IPS-20b (cell line): ENCODE data around the gene U2AF1L4.

ENCODE experiments used
- H3K27ac ChIP-seq: one replicate; pipeline ENCODE4 v1.5.1; 2013; ENCODE audit warnings: low read length
- H3K27me3 ChIP-seq: 2 replicates; pipeline ENCODE4 v1.6.1; 2013; ENCODE audit warnings: mild to moderate bottlenecking, low read length, inconsistent platforms; ENCODE audit not compliant: insufficient read depth
- H3K36me3 ChIP-seq: 2 replicates; pipeline ENCODE4 v1.6.1; 2013; ENCODE audit warnings: low read depth, mild to moderate bottlenecking, inconsistent platforms, low read length, moderate library complexity; ENCODE audit not compliant: insufficient read depth
- H3K4me1 ChIP-seq: 2 replicates; pipeline ENCODE4 v1.6.1; 2013; ENCODE audit warnings: mild to moderate bottlenecking, control low read depth, inconsistent platforms, low read length, moderate library complexity; ENCODE audit not compliant: insufficient read depth
- H3K4me3 ChIP-seq: 2 replicates; pipeline ENCODE4 v1.5.1; 2013; ENCODE audit warnings: mild to moderate bottlenecking, low read length, inconsistent platforms
- H3K9ac ChIP-seq: 2 replicates; pipeline ENCODE4 v1.6.1; 2013; ENCODE audit warnings: low read depth, mild to moderate bottlenecking, inconsistent platforms, low read length, moderate library complexity
- H3K9me3 ChIP-seq: 2 replicates; pipeline ENCODE4 v1.6.1; 2013; ENCODE audit warnings: mild to moderate bottlenecking, low read depth, low read length, inconsistent platforms; ENCODE audit not compliant: insufficient read depth

The U2AF1L4 gene

GRCh38 chr19:35733180-35734125, 11.8 kb downstream of the U2AF1L4 start:
- Histone ChIP-seq H3K9ac (no peak overlapping the region), H3K4me1 (no peaks in the 10 kb centered on the region), H3K27me3 (no peaks in the 10 kb centered on the region), H3K9me3 (no peaks in the 10 kb centered on the region), H3K27ac (no peak overlapping the region), H3K4me3 (no peak overlapping the region), H3K36me3 (peaks cover 86% of the 10 kb centered on the region)

- Histone ChIP-seq H3K36me3 (peaks cover 86% of the 10 kb centered on the region), H3K27ac (no peak overlapping the region), H3K9ac (no peak overlapping the region), H3K9me3 (no peaks in the 10 kb centered on the region), H3K4me1 (no peaks in the 10 kb centered on the region), H3K4me3 (no peak overlapping the region), H3K27me3 (no peaks in the 10 kb centered on the region)
These were observed 12.6 kb downstream of the U2AF1L4 start for GRCh38 chr19:35732540-35733179.

GRCh38 chr19:35731779-35732405, 13.3 kb downstream of the U2AF1L4 start:
- H3K36me3 ChIP-seq = peaks cover 87% of the 10 kb centered on the region

GRCh38 chr19:35731353-35731752, 13.9 kb downstream of the U2AF1L4 start:
- Histone ChIP-seq H3K27ac (no peak overlapping the region), H3K4me1 (no peaks in the 10 kb centered on the region), H3K9me3 (no peaks in the 10 kb centered on the region), H3K36me3 (peaks cover 85% of the 10 kb centered on the region), H3K4me3 (no peak overlapping the region), H3K27me3 (no peaks in the 10 kb centered on the region), H3K9ac (no peak overlapping the region)

More at GRCh38 chr19:35731779-35732405, 13.3 kb downstream of the U2AF1L4 start:
- Histone ChIP-seq H3K9me3 (no peaks in the 10 kb centered on the region), H3K4me3 (no peak overlapping the region), H3K9ac (no peak overlapping the region), H3K4me1 (no peaks in the 10 kb centered on the region), H3K27me3 (no peaks in the 10 kb centered on the region), H3K27ac (no peak overlapping the region)

GRCh38 chr19:35730326-35730725, 14.9 kb downstream of the U2AF1L4 start:
- no peak overlapping the region for H3K27ac ChIP-seq
- peaks cover 87% of the 10 kb centered on the region for H3K36me3 ChIP-seq
- H3K9ac ChIP-seq = no peak overlapping the region
- H3K27me3 ChIP-seq = no peaks in the 10 kb centered on the region
- H3K9me3 ChIP-seq = no peaks in the 10 kb centered on the region
- no peak overlapping the region for H3K4me3 ChIP-seq
- H3K4me1 ChIP-seq = no peaks in the 10 kb centered on the region

- Histone ChIP-seq H3K27me3 (no peaks in the 10 kb centered on the region), H3K9me3 (no peaks in the 10 kb centered on the region), H3K27ac (no peak overlapping the region), H3K4me3 (no peak overlapping the region), H3K4me1 (no peaks in the 10 kb centered on the region), H3K9ac (no peak overlapping the region), H3K36me3 (peaks cover 89% of the 10 kb centered on the region)
These were observed 15.5 kb downstream of the U2AF1L4 start for GRCh38 chr19:35729763-35730162.

GRCh38 chr19:35729021-35729420, 16.2 kb downstream of the U2AF1L4 start:
- H3K36me3 ChIP-seq = peaks cover 89% of the 10 kb centered on the region
- H3K27ac ChIP-seq = no peak overlapping the region

GRCh38 chr19:35727956-35728706, 17.1 kb downstream of the U2AF1L4 start:
- no peaks in the 10 kb centered on the region for H3K9me3 ChIP-seq
- peaks cover 91% of the 10 kb centered on the region for H3K36me3 ChIP-seq

More at GRCh38 chr19:35729021-35729420, 16.2 kb downstream of the U2AF1L4 start:
- Histone ChIP-seq H3K9me3 (no peaks in the 10 kb centered on the region), H3K4me1 (no peaks in the 10 kb centered on the region), H3K27me3 (no peaks in the 10 kb centered on the region), H3K4me3 (no peak overlapping the region), H3K9ac (no peak overlapping the region)

GRCh38 chr19:35727053-35727955, 17.9 kb downstream of the U2AF1L4 start:
- Histone ChIP-seq H3K4me3 (no peak overlapping the region), H3K27me3 (no peaks in the 10 kb centered on the region), H3K27ac (no peak overlapping the region), H3K4me1 (no peaks in the 10 kb centered on the region), H3K9ac (no peak overlapping the region), H3K9me3 (no peaks in the 10 kb centered on the region), H3K36me3 (peaks cover 99% of the 10 kb centered on the region)

More at GRCh38 chr19:35727956-35728706, 17.1 kb downstream of the U2AF1L4 start:
- Histone ChIP-seq H3K4me1 (no peaks in the 10 kb centered on the region), H3K27ac (no peak overlapping the region), H3K9ac (no peak overlapping the region), H3K27me3 (no peaks in the 10 kb centered on the region), H3K4me3 (no peak overlapping the region)

- Histone ChIP-seq H3K9ac (no peak overlapping the region), H3K9me3 (no peaks in the 10 kb centered on the region), H3K27ac (no peak overlapping the region), H3K36me3 (peaks cover 89% of the 10 kb centered on the region), H3K4me3 (no peak overlapping the region), H3K4me1 (no peaks in the 10 kb centered on the region), H3K27me3 (no peaks in the 10 kb centered on the region)
These were observed 19.9 kb downstream of the U2AF1L4 start for GRCh38 chr19:35725216-35725861.
